A549 (cell line): Measurements from ENCODE around the gene PCDH1. TPM values are rescaled to one million over a fixed set of nuclear protein-coding genes. Genes with fewer than 3 reads are reported as not detected.
A peak's percentile ranks its signal among the peaks of the same experiment; 100 is the strongest.

ENCODE experiments used
- ATAC-seq, 2 experiments: fragments of 200-7000 bp in 1 of 2; fragments of >200 bp in 1 of 2; cut with Nextera tagmentation in 1 of 2; cut with Tn5 transposase in 1 of 2; 3 replicates each; pipeline versions ENCODE4 v1.8.0 to v1.9.1; 2018 to 2020; ENCODE audit warnings: mild to moderate bottlenecking in 1 of 2, moderate library complexity in 1 of 2
- CTCF ChIA-PET: fragments of 300-600 bp; sonication (Branson Sonifier 250); formaldehyde crosslinking; extraction: SDS; loops from one replicate; lab custom pipeline; 2021; ENCODE audit warnings: antibody characterized with exemption, inconsistent platforms; lab: Yijun Ruan, JAX
- POLR2A ChIA-PET: fragments of 350-600 bp; formaldehyde crosslinking; extraction: SDS; loops from one replicate; lab custom pipeline; 2021; ENCODE audit warnings: antibody characterized with exemption, inconsistent platforms; lab: Yijun Ruan, JAX
- DNase-seq, 2 experiments: peaks; one replicate each; pipeline versions ENCODE4 v3.0.0 to v3.0.0-alpha.2; 2011 to 2016; ENCODE audit warnings: low read depth in 1 of 2, low spot score in 1 of 2
- FAIRE-seq: peaks from 2 replicates; lab custom pipeline; 2011; peaks lifted over from hg19 to GRCh38; lab: Jason Lieb, UNC
- H3K27ac ChIP-seq, 2 experiments: fragments of >200 bp; sonication (Bioruptor Twin); formaldehyde crosslinking; 3 replicates each; pipeline ENCODE4 v1.5.1; 2016 to 2017
- H3K4me1 ChIP-seq: fragments of >200 bp; sonication (Bioruptor Twin); formaldehyde crosslinking; 3 replicates; pipeline ENCODE4 v1.6.1; 2016
- H3K4me2 ChIP-seq: fragments of >200 bp; sonication (Bioruptor Twin); formaldehyde crosslinking; 3 replicates; pipeline ENCODE4 v1.6.1; 2016
- H3K4me3 ChIP-seq: fragments of >200 bp; sonication (Bioruptor Twin); formaldehyde crosslinking; 3 replicates; pipeline ENCODE4 v1.5.1; 2016
- H3K9me3 ChIP-seq: fragments of >200 bp; sonication (Bioruptor Twin); formaldehyde crosslinking; 3 replicates; pipeline ENCODE4 v1.6.1; 2016
- BCL3 ChIP-seq: fragments of >200 bp; sonication (Bioruptor Twin); formaldehyde crosslinking; IDR thresholded peaks from 3 replicates; pipeline ENCODE4 v1.6.1; 2016
- BHLHE40 ChIP-seq: IDR thresholded peaks from 2 replicates; pipeline ENCODE4 v1.6.1; 2012; ENCODE audit warnings: low read depth, low read length, inconsistent platforms
- CEBPB ChIP-seq, 2 experiments: fragments of >200 bp in 1 of 2; sonication (Bioruptor Twin) in 1 of 2; formaldehyde crosslinking in 1 of 2; IDR thresholded peaks; 2 replicates each; pipeline ENCODE4 v1.6.1; 2012 to 2016
- CHD2 ChIP-seq: fragments of 150-350 bp; IDR thresholded peaks from 2 replicates; pipeline ENCODE4 v1.6.1; 2014; ENCODE audit warnings: low read length; ENCODE audit not compliant: partially characterized antibody
- E2F6 ChIP-seq: IDR thresholded peaks from 2 replicates; pipeline ENCODE4 v1.6.1; 2012; ENCODE audit warnings: low read depth, borderline replicate concordance
- EHF ChIP-seq: fragments of 250-450 bp; sonication (Bioruptor Pico); IDR thresholded peaks from 2 replicates; pipeline ENCODE4 v1.5.0; 2020; ENCODE audit warnings: mild to moderate bottlenecking
- ELK1 ChIP-seq: fragments of 150-350 bp; IDR thresholded peaks from 2 replicates; pipeline ENCODE4 v1.6.1; 2014; ENCODE audit warnings: low read depth, mild to moderate bottlenecking, low read length
- EP300 ChIP-seq, 2 experiments: fragments of >200 bp; sonication (Bioruptor Twin); formaldehyde crosslinking; IDR thresholded peaks; 2 replicates in 1 of 2; 3 replicates in 1 of 2; pipeline ENCODE4 v1.6.1; 2016 to 2017
- HEYL ChIP-seq: fragments of 250-450 bp; sonication (Bioruptor Pico); IDR thresholded peaks from 2 replicates; pipeline ENCODE4 v1.8.0; 2021; ENCODE audit warnings: mild to moderate bottlenecking, moderate library complexity
- JUN ChIP-seq, 2 experiments: fragments of >200 bp; sonication (Bioruptor Twin); formaldehyde crosslinking; IDR thresholded peaks; 2 replicates in 1 of 2; 3 replicates in 1 of 2; pipeline ENCODE4 v1.6.1; 2016 to 2017
- MAX ChIP-seq: IDR thresholded peaks from 2 replicates; pipeline ENCODE4 v1.6.1; 2012
- MAZ ChIP-seq: fragments of 150-350 bp; IDR thresholded peaks from 2 replicates; pipeline ENCODE4 v1.6.1; 2014; ENCODE audit warnings: antibody characterized with exemption, low read depth, low read length, borderline replicate concordance
- MYC ChIP-seq: IDR thresholded peaks from 2 replicates; pipeline ENCODE4 v1.6.1; 2012; ENCODE audit warnings: mild to moderate bottlenecking, inconsistent platforms, low read length, improper control_type of control experiment, borderline replicate concordance
- PHF8 ChIP-seq: fragments of 200-600 bp; sonication (generic); IDR thresholded peaks from 2 replicates; pipeline ENCODE4 v1.6.1; 2016; ENCODE audit warnings: low read depth, mild to moderate bottlenecking, antibody characterized with exemption, moderate library complexity, borderline replicate concordance
- POLR2A ChIP-seq: IDR thresholded peaks from 2 replicates; pipeline ENCODE4 v1.6.1; 2012; ENCODE audit warnings: mild to moderate bottlenecking, low read length
- POLR2AphosphoS2 ChIP-seq: conservative IDR thresholded peaks from 2 replicates; pipeline ENCODE4 v1.6.1; 2012; ENCODE audit warnings: low read length, improper control_type of control experiment, inconsistent platforms
- RAD21 ChIP-seq, 2 experiments: fragments of >200 bp in 1 of 2; sonication (Bioruptor Twin) in 1 of 2; formaldehyde crosslinking in 1 of 2; IDR thresholded peaks in 1 of 2; conservative IDR thresholded peaks in 1 of 2; 2 replicates in 1 of 2; 3 replicates in 1 of 2; pipeline ENCODE4 v1.6.1; 2012 to 2018; ENCODE audit warnings: inconsistent platforms in 1 of 2
- RARB ChIP-seq: fragments of 250-450 bp; sonication (Bioruptor Pico); IDR thresholded peaks from 2 replicates; pipeline ENCODE4 v1.8.0; 2021; ENCODE audit warnings: mild to moderate bottlenecking, moderate library complexity
- RCOR1 ChIP-seq: fragments of 150-350 bp; IDR thresholded peaks from 2 replicates; pipeline ENCODE4 v1.6.1; 2014; ENCODE audit warnings: antibody characterized with exemption, low read length, low read depth
- SMC3 ChIP-seq: fragments of >200 bp; sonication (Bioruptor Twin); formaldehyde crosslinking; IDR thresholded peaks from 3 replicates; pipeline ENCODE4 v1.6.1; 2018; ENCODE audit warnings: inconsistent platforms
- TP53 ChIP-seq: fragments of 250-450 bp; sonication (Bioruptor Pico); IDR thresholded peaks from 2 replicates; pipeline ENCODE4 v1.5.0; 2021; ENCODE audit warnings: mild to moderate bottlenecking, moderate library complexity
- ZFP36 ChIP-seq: fragments of 450-650 bp; IDR thresholded peaks from 2 replicates; pipeline ENCODE4 v1.6.1; 2014; ENCODE audit warnings: borderline replicate concordance; ENCODE audit not compliant: partially characterized antibody
- WGBS: methylation state at CpG from one replicate; pipeline ENCODE4 v1.1.6; 2017; ENCODE audit errors: missing lambda C conversion rate; 5-methylcytosine and 5-hydroxymethylcytosine counted together
- polyA plus RNA-seq, 4 experiments: library from polyadenylated mRNA; depleted of rRNA in 3 of 4; stranded (reverse); fragments of >200 nt; fragmentation: RNase III in 1 of 4; extraction: RNeasy Plus Mini Kit Qiagen cat#74134 plus additional on column Dnase treatment in 1 of 4; gene quantifications; 2 replicates in 3 of 4; 3 replicates in 1 of 4; pipeline ENCODE4 v1.2.3, GENCODE V29; 2011 to 2017

Gene PCDH1
- polyA plus RNA-seq, 2 of the 4 experiments (the other 2 are of a cell fraction), result 0.41 to 2.9 TPM

GRCh38 chr5:141851195-141851874 is 26.9 kb downstream of the PCDH1 start (continued):
- TF ChIP-seq MAX (no peak), POLR2AphosphoS2 (no peak), MYC (no peak), MAZ (no peak), BHLHE40 (no peak), ELK1 (no peak)

GRCh38 chr5:141850786-141851185 is 27.4 kb downstream of the PCDH1 start:
- TF ChIP-seq HEYL (CRISPR knock-in tag) (no peak), EP300 (IDR thresholded peaks at IDR 0.05) (no peak), ZFP36 (no peak), RCOR1 (no peak), EHF (CRISPR knock-in tag) (no peak), BCL3 (no peak)
- TF ChIP-seq, all 56 proteins: peak for 0
- Histone ChIP-seq H3K4me2 (peak overlapping the region; percentile 100), H3K27ac (peak overlapping the region; percentile 95 to 97), H3K4me1 (peaks cover 20% of the 10 kb centered on the region), H3K4me3 (peak overlapping the region; percentile 96), H3K9me3 (no peaks in the 10 kb centered on the region)
- POLR2A ChIA-PET, result interaction anchor here (0.9 kb wide), 1 partner anchor 73 kb away, joined by 8 read pairs; the partner anchor contains the start of gene DELE1
- WGBS, result 56% methylated on average over 2 of the region's 10 CpGs
- no peak for FAIRE-seq
- peak in 1 of 2 experiments; percentile 21 for DNase-seq
- CTCF ChIA-PET, result interaction anchor here (2.2 kb wide), 1 partner anchor 28 kb away, joined by 9 read pairs; no protein-coding TSS in a partner anchor
- no peak for ATAC-seq

GRCh38 chr5:141850244-141850768 is 27.9 kb downstream of the PCDH1 start:
- CTCF ChIA-PET, result interaction anchor here (2.2 kb wide), 1 partner anchor 29 kb away, joined by 9 read pairs; no protein-coding TSS in a partner anchor
- peak overlapping the region; percentile 100 for H3K4me2 ChIP-seq
- peak overlapping the region; percentile 96 for H3K4me3 ChIP-seq
- POLR2A ChIA-PET, result interaction anchor here (0.6 to 1.3 kb wide), 5 partner anchors 28 to 186 kb away, joined by 4 to 8 read pairs (median 4); partner anchors contain the start of genes DELE1, PCDH1 and RNF14
- peaks cover 24% of the 10 kb centered on the region for H3K4me1 ChIP-seq
- TF ChIP-seq RARB (CRISPR knock-in tag) (no peak), TP53 (0 out of 2 replicates have a peak, but pooled peaks have one; percentile 26)
- TF ChIP-seq, all 56 proteins: peak for 1
- Histone ChIP-seq H3K9me3 (no peaks in the 10 kb centered on the region), H3K27ac (peak overlapping the region; percentile 95 to 97)
- 4% methylated on average over 19 of the region's 36 CpGs for WGBS
- FAIRE-seq, result no peak
- peak; percentile 19 to 40; a peak in 3 of 6 replicates for ATAC-seq
- peak; percentile 29 to 79 for DNase-seq

- Histone ChIP-seq H3K4me2 (peak overlapping the region; percentile 100), H3K4me3 (peak overlapping the region; percentile 96), H3K4me1 (peaks cover 24% of the 10 kb centered on the region), H3K27ac (peak overlapping the region; percentile 95 to 97), H3K9me3 (no peaks in the 10 kb centered on the region)
- ChIA-PET POLR2A (interaction anchor here (0.6 to 1.3 kb wide), 9 partner anchors 10 to 185 kb away, joined by 3 to 8 read pairs (median 4); partner anchors contain the start of genes DELE1, PCDH1 and RNF14), CTCF (interaction anchor here (1.0 to 2.2 kb wide), 2 partner anchors 30 to 149 kb away, joined by 4 to 9 read pairs; no protein-coding TSS in a partner anchor)
- WGBS, result 2% methylated on average over 33 of the region's 73 CpGs
- peak; percentile 76 to 84 for ATAC-seq
- DNase-seq, result peak; percentile 76 to 90
- no peak for FAIRE-seq
- no peak for TF ChIP-seq SMC3
- no peak for TF ChIP-seq RAD21 (conservative IDR thresholded peaks at IDR 0.05 in 1 of 2, IDR thresholded peaks at IDR 0.05 in 1 of 2)
- peak; percentile 49; the same call in 1 of the 3 replicates for TF ChIP-seq BCL3
- peak; percentile 77 for TF ChIP-seq E2F6
- peak; percentile 38; the same call in 1 of the 2 replicates for TF ChIP-seq PHF8
- TF ChIP-seq CEBPB (IDR thresholded peaks at IDR 0.05), result no peak
- TF ChIP-seq ZFP36, result no peak
- TF ChIP-seq CHD2, result peak; percentile 19
- TF ChIP-seq MAX, result peak; percentile 19
- TF ChIP-seq POLR2A, result peak; percentile 37
- TF ChIP-seq JUN (IDR thresholded peaks at IDR 0.05), result peak; percentile 42 to 52; a peak in 3 of 5 replicates
Measured at GRCh38 chr5:141849415-141850243, 28.6 kb downstream of the PCDH1 start.
